T-helper 1 cell treated with Interleukin-12 subunit alpha and Interleukin-12 subunit beta and Interleukin-4 antibody, amounts not matched to agents 30 μg/mL and 1 μg/mL, for 36 hours (primary cell): ENCODE data around the gene TSPAN10.
"Not testable (repeated sequence)": the region's sequence is repeated elsewhere in the genome, so short reads cannot be mapped to it uniquely, and the experiment has no call there.

ENCODE experiments used
- H3K27ac Mint-ChIP-seq: one replicate; pipeline ENCODE4 v1.8.0; 2021; ENCODE audit warnings: mild to moderate bottlenecking, mixed read lengths
- H3K27me3 Mint-ChIP-seq: one replicate; pipeline ENCODE4 v1.8.0; 2021; ENCODE audit warnings: low read depth, mixed read lengths
- H3K36me3 Mint-ChIP-seq: one replicate; pipeline ENCODE4 v1.8.0; 2021; ENCODE audit warnings: low read depth, mixed read lengths
- H3K4me1 Mint-ChIP-seq: one replicate; pipeline ENCODE4 v1.8.0; 2021; ENCODE audit warnings: low read depth, mixed read lengths
- H3K4me3 Mint-ChIP-seq: one replicate; pipeline ENCODE4 v1.8.0; 2021; ENCODE audit warnings: mild to moderate bottlenecking, moderate library complexity, mixed read lengths
- H3K9me3 Mint-ChIP-seq: one replicate; pipeline ENCODE4 v1.8.0; 2021; ENCODE audit warnings: mixed read lengths

TSPAN10 gene

DNA sequence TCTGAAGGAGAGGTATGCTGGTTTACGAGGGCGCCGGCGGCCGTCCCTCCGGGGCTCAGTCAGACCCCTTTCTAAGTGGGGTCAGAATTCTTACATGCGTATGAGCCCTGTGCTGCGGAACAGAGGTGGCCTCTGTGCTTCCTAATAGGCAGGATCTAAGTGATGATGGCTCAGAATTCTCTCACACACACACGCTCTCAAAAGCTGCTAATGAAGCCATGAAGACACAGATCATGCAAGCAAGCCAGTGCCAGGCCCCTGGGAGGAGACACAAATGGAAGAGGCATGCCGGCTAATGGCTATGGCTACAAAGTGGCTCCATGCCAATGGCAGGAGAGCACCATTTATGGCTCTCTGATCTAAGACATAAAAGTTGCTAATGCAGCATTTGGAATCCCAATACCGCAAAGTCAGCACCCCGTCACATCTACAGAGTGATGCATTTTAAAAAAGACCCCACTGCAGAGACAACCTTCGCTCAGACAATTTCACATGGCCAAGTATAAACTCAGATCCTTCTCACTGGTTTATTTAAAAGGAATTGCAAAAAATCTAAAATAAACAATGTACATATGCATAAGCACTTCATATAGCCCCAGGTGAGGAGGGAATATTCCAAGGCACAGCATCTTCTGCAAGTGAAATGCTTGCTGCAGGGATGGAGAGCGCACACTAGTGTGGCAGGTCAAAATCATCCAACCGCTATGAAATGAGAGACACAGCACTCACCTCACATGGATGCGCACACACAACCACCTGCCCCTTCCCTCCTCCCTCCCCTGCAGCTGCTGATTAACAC is 24.6 kb upstream of the TSPAN10 start:
- Mint-ChIP-seq H3K27me3 (no peaks in the 10 kb centered on the region), H3K27ac (no peak overlapping the region), H3K4me1 (peaks cover 20% of the 10 kb centered on the region), H3K9me3 (no peaks in the 10 kb centered on the region), H3K4me3 (no peak overlapping the region), H3K36me3 (peaks cover 34% of the 10 kb centered on the region)

DNA sequence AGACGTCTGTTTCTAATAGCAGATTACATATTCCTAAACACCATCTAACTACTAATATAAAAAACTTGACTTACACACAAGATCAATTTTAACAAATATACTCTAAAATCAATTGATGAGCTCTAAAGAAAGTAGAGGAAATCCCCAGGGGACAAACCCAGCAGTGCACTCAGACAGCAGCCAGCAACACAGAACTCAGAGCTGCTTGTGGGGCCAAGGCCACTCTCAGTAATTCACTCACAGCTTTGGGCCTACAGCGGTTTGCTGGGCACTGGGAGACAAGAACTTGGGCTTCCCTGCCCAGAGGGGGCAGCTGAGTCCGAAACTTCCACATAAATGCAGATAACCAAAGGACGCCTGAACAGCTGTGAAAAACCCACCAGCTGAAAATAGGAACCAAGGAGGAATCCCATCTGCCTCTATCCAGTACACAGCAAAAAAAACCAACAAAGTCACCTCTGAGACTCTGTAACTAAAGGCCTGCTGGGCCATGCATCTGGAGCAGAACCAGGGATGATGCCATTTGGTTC is 21.5 kb upstream of the TSPAN10 start:
- Mint-ChIP-seq H3K9me3 (no peaks in the 10 kb centered on the region), H3K27me3 (no peaks in the 10 kb centered on the region), H3K4me3 (no peak overlapping the region), H3K27ac (no peak overlapping the region), H3K36me3 (peaks cover 32% of the 10 kb centered on the region), H3K4me1 (peaks cover 21% of the 10 kb centered on the region)

DNA sequence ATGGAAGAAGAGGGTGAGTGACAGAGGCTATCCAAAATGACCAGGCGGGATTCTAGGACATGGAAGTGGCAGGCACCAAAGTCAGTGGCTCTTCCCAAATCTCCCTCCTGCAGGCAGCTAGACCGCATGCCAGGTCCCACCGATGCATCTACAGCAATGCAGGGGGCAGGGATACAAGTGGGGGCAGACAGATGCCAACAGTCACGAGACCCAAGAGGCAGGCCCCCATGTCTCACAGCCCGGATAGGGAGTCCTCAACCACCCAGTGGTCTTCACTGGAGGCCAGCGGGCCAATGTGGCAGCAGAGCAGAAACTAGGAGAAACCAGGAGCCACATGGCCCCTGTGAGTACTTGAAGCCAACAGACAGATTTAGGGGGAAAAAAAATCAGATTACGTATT is 20.1 kb upstream of the TSPAN10 start:
- peaks cover 42% of the 10 kb centered on the region for H3K36me3 Mint-ChIP-seq
- H3K27me3 Mint-ChIP-seq: no peaks in the 10 kb centered on the region
- peaks cover 23% of the 10 kb centered on the region for H3K4me1 Mint-ChIP-seq
- no peak overlapping the region for H3K27ac Mint-ChIP-seq
- H3K4me3 Mint-ChIP-seq: no peak overlapping the region
- no peaks in the 10 kb centered on the region for H3K9me3 Mint-ChIP-seq

DNA sequence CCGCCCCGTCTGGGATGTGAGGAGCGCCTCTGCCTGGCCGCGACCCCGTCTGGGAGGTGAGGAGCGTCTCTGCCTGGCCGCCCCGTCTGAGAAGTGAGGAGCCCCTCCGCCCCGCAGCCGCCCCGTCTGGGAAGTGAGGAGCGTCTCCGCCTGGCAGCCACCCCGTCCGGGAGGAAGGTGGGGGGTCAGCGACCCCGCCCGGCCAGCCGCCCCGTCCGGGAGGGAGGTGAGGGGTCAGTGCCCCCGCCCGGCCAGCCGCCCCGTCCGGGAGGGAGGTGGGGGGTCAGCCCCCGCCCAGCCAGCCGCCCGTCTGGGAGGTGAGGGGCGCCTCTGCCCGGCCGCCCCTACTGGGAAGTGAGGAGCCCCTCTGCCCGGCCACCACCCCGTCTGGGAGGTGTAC is 18.7 kb upstream of the TSPAN10 start:
- not testable (repeated sequence) for H3K9me3 Mint-ChIP-seq
- peaks cover 35% of the 10 kb centered on the region for H3K36me3 Mint-ChIP-seq

GRCh38 chr17:81621494-81622130 is 15.4 kb upstream of the TSPAN10 start:
- H3K27me3 Mint-ChIP-seq: no peaks in the 10 kb centered on the region
- H3K4me1 Mint-ChIP-seq: peaks cover 18% of the 10 kb centered on the region
- no peak overlapping the region for H3K4me3 Mint-ChIP-seq
- no peak overlapping the region for H3K27ac Mint-ChIP-seq
- H3K9me3 Mint-ChIP-seq: peaks cover 11% of the 10 kb centered on the region
- peaks cover 46% of the 10 kb centered on the region for H3K36me3 Mint-ChIP-seq

More for the DNA sequence above, 18.7 kb upstream of the TSPAN10 start:
- H3K27ac Mint-ChIP-seq, H3K27me3 Mint-ChIP-seq, H3K4me3 Mint-ChIP-seq: not testable (repeated sequence)
- H3K4me1 Mint-ChIP-seq: peaks cover 21% of the 10 kb centered on the region

GRCh38 chr17:81630274-81630673 is 6.7 kb upstream of the TSPAN10 start:
- Mint-ChIP-seq H3K27ac (no peak overlapping the region), H3K9me3 (peaks cover 3% of the 10 kb centered on the region), H3K27me3 (no peaks in the 10 kb centered on the region), H3K36me3 (peaks cover 27% of the 10 kb centered on the region), H3K4me3 (no peak overlapping the region), H3K4me1 (peaks cover 8% of the 10 kb centered on the region)

DNA sequence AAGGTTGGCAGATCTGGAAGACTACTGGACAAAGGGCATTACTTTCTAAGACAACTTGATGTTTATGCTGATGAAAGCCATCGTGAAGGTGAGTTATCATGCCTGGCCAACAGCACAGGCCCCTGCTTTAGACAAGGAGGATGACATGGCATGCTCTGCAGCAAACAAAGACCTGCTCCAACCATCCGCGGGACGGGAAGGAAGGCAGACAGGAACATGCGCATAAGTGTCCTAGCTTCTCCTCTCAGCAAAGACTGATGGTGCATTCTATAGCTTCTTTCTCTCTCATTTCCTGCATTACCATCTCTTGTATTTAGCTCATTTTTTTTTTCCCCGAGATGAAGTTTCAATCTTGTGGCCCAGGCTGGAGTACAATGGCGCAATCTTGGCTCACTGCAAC is 5.5 kb upstream of the TSPAN10 start:
- Mint-ChIP-seq H3K9me3 (no peaks in the 10 kb centered on the region), H3K27ac (no peak overlapping the region), H3K4me3 (no peak overlapping the region), H3K36me3 (peaks cover 22% of the 10 kb centered on the region), H3K4me1 (peaks cover 13% of the 10 kb centered on the region), H3K27me3 (no peaks in the 10 kb centered on the region)

GRCh38 chr17:81635431-81635830 is 1.6 kb upstream of the TSPAN10 start:
- Mint-ChIP-seq H3K4me1 (peaks cover 12% of the 10 kb centered on the region), H3K27ac (peak overlapping the region; percentile 8), H3K9me3 (no peaks in the 10 kb centered on the region)

DNA sequence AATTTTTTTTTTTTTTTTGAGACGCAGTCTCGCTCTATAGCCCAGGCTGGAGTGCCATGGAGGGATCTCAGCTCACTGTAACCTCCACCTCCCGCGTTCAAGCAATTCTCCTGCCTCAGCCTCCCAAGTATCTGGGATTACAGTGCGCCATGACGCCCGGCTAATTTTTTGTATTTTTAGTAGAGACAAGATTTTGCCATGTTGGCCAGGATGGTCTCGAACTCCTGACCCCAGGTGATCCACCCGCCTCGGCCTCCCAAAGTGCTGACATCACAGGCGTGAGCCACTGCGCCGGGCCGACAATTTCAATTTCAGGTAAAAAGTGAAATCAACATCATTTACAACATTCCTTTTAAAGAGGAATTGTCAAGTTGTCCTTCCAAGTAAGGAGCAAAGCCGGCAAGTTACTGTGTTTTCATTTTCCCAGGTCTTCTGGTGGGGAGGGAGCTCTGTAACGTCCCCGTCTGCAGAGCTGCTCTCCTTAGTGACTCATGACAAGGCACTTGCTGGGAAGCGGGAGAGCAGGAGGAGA is 957 bp upstream of the TSPAN10 start:
- no peaks in the 10 kb centered on the region for H3K27me3 Mint-ChIP-seq
- peak overlapping the region; percentile 82 for H3K27ac Mint-ChIP-seq
- H3K4me3 Mint-ChIP-seq: peak overlapping the region; percentile 93
- no peaks in the 10 kb centered on the region for H3K9me3 Mint-ChIP-seq
- peaks cover 11% of the 10 kb centered on the region for H3K4me1 Mint-ChIP-seq
- H3K36me3 Mint-ChIP-seq: peaks cover 8% of the 10 kb centered on the region

More at GRCh38 chr17:81635431-81635830, 1.6 kb upstream of the TSPAN10 start:
- H3K27me3 Mint-ChIP-seq: no peaks in the 10 kb centered on the region
- H3K4me3 Mint-ChIP-seq: peak overlapping the region; percentile 93
- peaks cover 8% of the 10 kb centered on the region for H3K36me3 Mint-ChIP-seq

- Mint-ChIP-seq H3K4me3 (no peak overlapping the region), H3K27me3 (no peaks in the 10 kb centered on the region), H3K36me3 (peaks cover 4% of the 10 kb centered on the region), H3K9me3 (no peaks in the 10 kb centered on the region), H3K27ac (no peak overlapping the region), H3K4me1 (peaks cover 8% of the 10 kb centered on the region)
Observed at GRCh38 chr17:81638683-81639082, 1.7 kb downstream of the TSPAN10 start.

- Mint-ChIP-seq H3K4me1 (peaks cover 8% of the 10 kb centered on the region), H3K36me3 (peaks cover 4% of the 10 kb centered on the region), H3K4me3 (no peak overlapping the region), H3K9me3 (no peaks in the 10 kb centered on the region), H3K27me3 (no peaks in the 10 kb centered on the region), H3K27ac (no peak overlapping the region)
Observed at GRCh38 chr17:81640011-81640410, 3.0 kb downstream of the TSPAN10 start.

DNA sequence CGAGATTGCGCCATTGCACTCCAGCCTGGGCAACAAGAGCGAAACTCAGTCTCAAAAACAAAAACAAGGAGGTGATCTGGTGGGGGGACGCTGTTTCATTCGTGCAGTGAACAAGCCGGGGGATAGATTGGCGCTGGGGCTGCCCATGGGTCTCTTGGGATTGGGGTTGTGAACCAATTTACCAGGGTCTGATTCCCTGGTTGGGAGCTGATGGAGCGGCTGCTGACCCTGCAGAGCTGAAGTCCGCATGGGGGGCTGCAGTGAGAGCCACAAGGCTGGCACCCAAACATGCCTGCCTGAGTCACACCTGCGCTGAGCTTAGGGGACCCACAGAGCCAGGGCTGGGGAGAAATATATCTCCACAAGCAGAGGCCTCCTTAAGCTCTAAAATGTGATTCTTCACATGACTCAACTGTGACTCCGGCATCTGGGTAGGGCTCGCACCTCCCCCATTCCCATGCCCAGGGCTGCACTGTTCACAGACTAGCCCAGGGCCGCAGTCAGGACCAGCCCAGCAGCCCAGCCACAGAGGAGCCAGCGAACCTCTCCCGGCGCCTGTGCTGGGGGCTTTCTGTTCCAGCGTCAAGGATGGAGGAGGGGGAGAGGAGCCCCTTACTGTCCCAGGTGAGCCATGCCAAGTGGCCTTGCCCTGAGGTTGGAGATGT is 5.0 kb downstream of the TSPAN10 start:
- Mint-ChIP-seq H3K27ac (no peak overlapping the region), H3K9me3 (no peaks in the 10 kb centered on the region), H3K27me3 (peaks cover 3% of the 10 kb centered on the region), H3K36me3 (no peaks in the 10 kb centered on the region), H3K4me1 (no peaks in the 10 kb centered on the region), H3K4me3 (no peak overlapping the region)

DNA sequence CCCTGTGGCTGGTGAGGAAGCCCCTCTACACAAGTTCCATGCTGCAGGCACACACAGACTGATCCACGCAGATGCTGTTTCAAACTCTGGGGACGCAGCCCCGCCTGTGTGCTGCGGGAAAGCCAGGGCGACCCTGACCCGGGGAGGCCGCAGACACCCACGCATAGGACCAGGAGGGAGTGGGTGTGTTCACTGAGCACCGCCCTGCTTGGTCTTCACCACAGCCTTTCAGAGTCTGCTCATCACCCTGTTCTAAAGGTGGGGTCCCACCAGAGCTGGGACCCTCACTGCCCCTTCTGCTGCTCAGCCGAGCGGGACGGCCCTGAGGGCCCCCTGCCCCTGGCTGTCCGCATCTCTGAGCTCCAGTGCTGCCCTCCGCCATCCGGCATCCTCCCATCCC is 7.5 kb downstream of the TSPAN10 start:
- Mint-ChIP-seq H3K4me3 (no peak overlapping the region), H3K9me3 (no peaks in the 10 kb centered on the region), H3K4me1 (no peaks in the 10 kb centered on the region), H3K27ac (no peak overlapping the region), H3K27me3 (peaks cover 22% of the 10 kb centered on the region), H3K36me3 (no peaks in the 10 kb centered on the region)
